HL-60 (cell line): ENCODE measurements around the gene SCN5A.
A peak's percentile ranks its signal among the peaks of the same experiment; 100 is the strongest.

ENCODE experiments used
- DNase-seq, 2 experiments: peaks; one replicate each; pipeline ENCODE4 v3.0.0-alpha.2; 2010 to 2020; ENCODE audit warnings: low read depth in 1 of 2, low spot score in 1 of 2
- H3K27ac ChIP-seq: fragments of 250-450 bp; sonication (Bioruptor Pico); replicated peaks from 2 replicates; pipeline ENCODE4 v1.5.1; 2020; ENCODE audit warnings: mild to moderate bottlenecking, moderate library complexity
- H3K27me3 ChIP-seq: fragments of 250-450 bp; sonication (Bioruptor Pico); 2 replicates; pipeline ENCODE4 v1.5.1; 2021; ENCODE audit warnings: mild to moderate bottlenecking, moderate library complexity; ENCODE audit not compliant: insufficient read depth, poor library complexity, severe bottlenecking
- H3K4me3 ChIP-seq: replicated peaks from 2 replicates; pipeline ENCODE4 v1.5.1; 2011; ENCODE audit warnings: mild to moderate bottlenecking, control low read depth, low read length; ENCODE audit not compliant: insufficient read depth
- CTCF ChIP-seq: IDR thresholded peaks from one replicate; pipeline ENCODE4 v1.5.1; 2011; ENCODE audit warnings: low read length, control low read depth, inconsistent platforms; ENCODE audit not compliant: insufficient read depth
- GABPA ChIP-seq: IDR thresholded peaks from 2 replicates; pipeline ENCODE4 v1.6.1; 2012; ENCODE audit warnings: low read depth
- POLR2AphosphoS5 ChIP-seq: IDR thresholded peaks from 2 replicates; pipeline ENCODE4 v1.6.1; 2012; ENCODE audit warnings: low read depth
- REST ChIP-seq: IDR thresholded peaks from 2 replicates; pipeline ENCODE4 v1.6.1; 2012; ENCODE audit warnings: low read depth; ENCODE audit not compliant: insufficient replicate concordance
- SPI1 ChIP-seq: IDR thresholded peaks from 2 replicates; pipeline ENCODE4 v1.6.1; 2012; ENCODE audit warnings: low read depth, mild to moderate bottlenecking, borderline replicate concordance

The SCN5A gene

GRCh38 chr3:38637906-38638305 lies 11.6 kb downstream of the SCN5A start:
- Histone ChIP-seq H3K27me3 (peaks cover 12% of the 10 kb centered on the region), H3K4me3 (no peak overlapping the region), H3K27ac (no peak overlapping the region)
- DNase-seq = no peak
- TF ChIP-seq CTCF (no peak), REST (no peak), SPI1 (no peak), GABPA (no peak), POLR2AphosphoS5 (no peak)

GRCh38 chr3:38636881-38637280 lies 12.6 kb downstream of the SCN5A start:
- Histone ChIP-seq H3K27ac (no peak overlapping the region), H3K27me3 (peaks cover 12% of the 10 kb centered on the region), H3K4me3 (no peak overlapping the region)
- no peak for DNase-seq
- no peak for TF ChIP-seq POLR2AphosphoS5
- TF ChIP-seq REST = no peak
- no peak for TF ChIP-seq GABPA

- TF ChIP-seq SPI1 (no peak), GABPA (no peak), POLR2AphosphoS5 (no peak), CTCF (no peak), REST (no peak)
- Histone ChIP-seq H3K27me3 (peaks cover 12% of the 10 kb centered on the region), H3K4me3 (no peak overlapping the region), H3K27ac (no peak overlapping the region)
- no peak for DNase-seq
Measured at GRCh38 chr3:38636464-38636863, 13.0 kb downstream of the SCN5A start.

- Histone ChIP-seq H3K27ac (no peak overlapping the region), H3K27me3 (peaks cover 12% of the 10 kb centered on the region), H3K4me3 (no peak overlapping the region)
- no peak for TF ChIP-seq CTCF
- no peak for TF ChIP-seq SPI1
- no peak for TF ChIP-seq POLR2AphosphoS5
- TF ChIP-seq REST = no peak
- no peak for TF ChIP-seq GABPA
- DNase-seq = peak in 1 of 2 experiments; percentile 4
Measured at GRCh38 chr3:38634111-38634510, 15.4 kb downstream of the SCN5A start.
